Panc1 (cell line): ENCODE data around the gene PCMTD2. TPM values are rescaled to one million over a fixed set of nuclear protein-coding genes. Genes with fewer than 3 reads are reported as not detected.

Experiments used
- ATAC-seq: fragments of 200-7000 bp; cut with Tn5 transposase; 2 replicates; pipeline ENCODE4 v1.9.1; 2020; ENCODE audit warnings: mild to moderate bottlenecking, moderate library complexity
- BruUV-seq: library from RNA; stranded (reverse); fragments of 400-500 nt; replicated peaks from 2 replicates; lab custom pipeline; 2021; lab: Mats Ljungman, UMichigan
- CTCF ChIA-PET: fragments of 300-600 bp; sonication (Branson Sonifier 250); formaldehyde crosslinking; loops from one replicate; lab custom pipeline; 2022; ENCODE audit warnings: antibody characterized with exemption; lab: Charles Lee
- POLR2A ChIA-PET: fragments of 300-600 bp; sonication (Branson Sonifier 250); formaldehyde crosslinking; loops from one replicate; lab custom pipeline; 2022; ENCODE audit warnings: antibody characterized with exemption; lab: Charles Lee
- DNase-seq: peaks from one replicate; pipeline ENCODE4 v3.0.0-alpha.2; 2010; ENCODE audit warnings: low read depth, low spot score
- H3K27ac ChIP-seq: 2 replicates; pipeline ENCODE4 v1.5.1; 2011; ENCODE audit warnings: mild to moderate bottlenecking, low read length, inconsistent platforms
- H3K27me3 ChIP-seq: fragments of 200-500 bp; sonication (Bioruptor generic); 2 replicates; pipeline ENCODE4 v1.6.0; 2014; ENCODE audit warnings: low read length, inconsistent platforms; ENCODE audit not compliant: control insufficient read depth, insufficient read depth
- H3K36me3 ChIP-seq: fragments of 200-500 bp; sonication (Bioruptor generic); 2 replicates; pipeline ENCODE4 v1.5.1; 2014; ENCODE audit warnings: inconsistent platforms, mild to moderate bottlenecking, low read length, moderate library complexity; ENCODE audit not compliant: control insufficient read depth, insufficient read depth
- H3K4me1 ChIP-seq: 2 replicates; pipeline ENCODE4 v1.5.1; 2011; ENCODE audit warnings: inconsistent platforms, mild to moderate bottlenecking, low read length, moderate library complexity; ENCODE audit not compliant: control insufficient read depth, insufficient read depth
- H3K4me3 ChIP-seq, 2 experiments: 2 replicates each; pipeline ENCODE4 v1.5.1; 2011 to 2012; ENCODE audit warnings: low read depth in 2 of 2, low read length in 2 of 2, mild to moderate bottlenecking in 2 of 2, inconsistent platforms in 1 of 2, moderate library complexity in 1 of 2
- H3K9me3 ChIP-seq: fragments of 200-500 bp; sonication (Bioruptor generic); 2 replicates; pipeline ENCODE4 v1.5.1; 2014; ENCODE audit warnings: low read depth, mild to moderate bottlenecking, inconsistent platforms, low read length, moderate library complexity; ENCODE audit not compliant: control insufficient read depth, insufficient read depth
- CTCF ChIP-seq: fragments of 450-650 bp; IDR thresholded peaks from 2 replicates; pipeline ENCODE4 v1.5.1; 2017; ENCODE audit warnings: mild to moderate bottlenecking
- POLR2AphosphoS5 ChIP-seq: IDR thresholded peaks from 2 replicates; pipeline ENCODE4 v1.6.1; 2012; ENCODE audit warnings: mild to moderate bottlenecking, low read depth, low read length, moderate library complexity
- REST ChIP-seq, 2 experiments: IDR thresholded peaks; 2 replicates each; pipeline ENCODE4 v1.6.1; 2011 to 2012; ENCODE audit warnings: low read depth in 2 of 2, control low read depth in 1 of 2, low read length in 1 of 2, mild to moderate bottlenecking in 1 of 2, moderate library complexity in 1 of 2; ENCODE audit not compliant: insufficient read depth in 1 of 2
- SIN3A ChIP-seq: IDR thresholded peaks from 2 replicates; pipeline ENCODE4 v1.6.1; 2012; ENCODE audit warnings: low read depth, mild to moderate bottlenecking, low read length, moderate library complexity, borderline replicate concordance; ENCODE audit not compliant: insufficient read depth
- TCF7L2 ChIP-seq: IDR thresholded peaks from 2 replicates; pipeline ENCODE4 v1.6.1; 2011; ENCODE audit warnings: mild to moderate bottlenecking, low read depth, low read length, inconsistent platforms
- in situ Hi-C: cut with HindIII; loops from 2 replicates; pipeline ENCODE4 v1.10.0; 2016; ENCODE audit warnings: low sequenced_read_pairs, low pct_unique_long_range_greater_than_20kb
- intact Hi-C: fragments of 100-400 bp; cut with micrococcal nuclease; formaldehyde crosslinking; loops from one replicate; pipeline ENCODE4 v1.10.0; 2022; ENCODE audit not compliant: unreplicated experiment
- total RNA-seq: library from RNA; stranded (reverse); gene quantifications from one replicate; pipeline ENCODE4 v1.2.1, GENCODE V29; 2021; ENCODE audit not compliant: unreplicated experiment

The PCMTD2 gene
- total RNA-seq, 1 experiment from 2014 or later: 35.0 TPM

- Histone ChIP-seq H3K36me3 (no peaks in the 10 kb centered on the region), H3K27me3 (no peaks in the 10 kb centered on the region; the same call in 1 of the 2 replicates), H3K27ac (no peak overlapping the region), H3K4me3 (no peak overlapping the region), H3K9me3 (no peaks in the 10 kb centered on the region), H3K4me1 (0 out of 2 replicates have a peak, but pooled peaks cover 3% of the 10 kb centered on the region)
- DNase-seq: no peak
- TF ChIP-seq REST (IDR thresholded peaks at IDR 0.05; ENCODE audit: insufficient read depth in 1 of 2, low read depth in 2 of 2, low read length in 1 of 2) (no peak), TCF7L2 (no peak), SIN3A (no peak), POLR2AphosphoS5 (no peak), CTCF (no peak)
- intact Hi-C loops: no loop called here
- in situ Hi-C loops: no loop called here
- ChIA-PET CTCF (no interaction called here), POLR2A (no interaction called here)
- ATAC-seq: no peak
- no TSS peak for BruUV-seq
Observed at GRCh38 chr20:64230461-64231145, 24.9 kb upstream of the PCMTD2 start.

GRCh38 chr20:64231621-64232550, 23.7 kb upstream of the PCMTD2 start:
- Histone ChIP-seq H3K36me3 (no peaks in the 10 kb centered on the region), H3K27me3 (no peaks in the 10 kb centered on the region; the same call in 1 of the 2 replicates), H3K27ac (no peak overlapping the region), H3K9me3 (no peaks in the 10 kb centered on the region), H3K4me3 (no peak overlapping the region), H3K4me1 (0 out of 2 replicates have a peak, but pooled peaks cover 3% of the 10 kb centered on the region)
- BruUV-seq: no TSS peak
- TF ChIP-seq POLR2AphosphoS5: no peak
- ChIA-PET CTCF (no interaction called here), POLR2A (no interaction called here)
- ATAC-seq (peak; percentile 34; the same call in 1 of the 2 replicates), DNase-seq (no peak)
- intact Hi-C loops: no loop called here
- in situ Hi-C loops: no loop called here
